ENCODE measurements around the gene SRGAP2. TPM values are rescaled to one million over a fixed set of nuclear protein-coding genes. Genes with fewer than 3 reads are reported as not detected.
A peak's percentile ranks its signal among the peaks of the same experiment; 100 is the strongest.
"Not testable (repeated sequence)": the region's sequence is repeated elsewhere in the genome, so short reads cannot be mapped to it uniquely, and the experiment has no call there.

The SRGAP2 gene
- total RNA-seq: 10 to 100 TPM; 42.1 to 69.0 TPM

DNA sequence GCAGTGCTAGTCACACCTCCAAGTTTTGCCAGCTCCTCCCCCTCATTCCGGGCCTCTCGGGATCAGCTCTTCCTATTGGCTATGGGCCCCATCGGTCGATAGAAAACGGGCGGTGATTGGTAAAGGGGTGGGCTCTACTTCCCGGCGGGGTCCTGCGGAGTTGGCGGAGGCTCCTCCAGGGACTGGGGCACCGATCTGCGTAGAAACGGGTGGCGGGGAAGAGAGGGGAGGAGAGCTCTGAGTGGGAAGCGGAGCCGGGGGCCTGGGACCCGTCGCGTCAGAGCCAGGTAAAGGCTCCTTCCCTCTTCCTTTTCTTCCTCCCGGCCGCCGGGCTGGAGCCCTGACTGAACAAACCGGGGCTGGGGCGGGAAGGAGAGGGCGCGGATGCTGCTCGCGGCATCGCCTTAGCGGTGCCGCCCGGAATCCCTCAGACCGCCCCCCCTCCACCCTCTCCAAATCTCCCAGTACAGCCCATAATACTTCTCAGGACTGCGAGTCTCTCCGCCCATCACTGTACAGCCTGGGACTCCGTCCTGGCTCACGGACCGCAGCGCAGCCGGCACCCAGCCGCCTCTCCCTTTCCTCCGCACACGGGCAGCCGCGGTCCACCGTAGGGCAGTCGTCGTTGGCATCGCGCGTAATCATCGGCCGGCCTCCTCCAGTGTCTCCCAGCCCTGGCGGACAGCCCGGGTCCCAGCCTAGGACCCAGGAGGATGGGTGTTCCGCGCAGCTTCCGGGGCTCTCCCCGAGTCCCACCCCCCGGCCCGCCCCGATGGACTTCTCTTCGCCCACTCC lies at the start of gene SRGAP2:
Gene SRGAP2 (plus strand): TSS at position 178 of the 795 bp plus-strand sequence. CDS start 2,430 bp downstream, outside the sequence.
- H3K4me3 Mint-ChIP-seq: peak within 1 kb of the TSS; percentile 75
- CTCF ChIA-PET, H3K27me3 Mint-ChIP-seq: not testable (repeated sequence)

DNA sequence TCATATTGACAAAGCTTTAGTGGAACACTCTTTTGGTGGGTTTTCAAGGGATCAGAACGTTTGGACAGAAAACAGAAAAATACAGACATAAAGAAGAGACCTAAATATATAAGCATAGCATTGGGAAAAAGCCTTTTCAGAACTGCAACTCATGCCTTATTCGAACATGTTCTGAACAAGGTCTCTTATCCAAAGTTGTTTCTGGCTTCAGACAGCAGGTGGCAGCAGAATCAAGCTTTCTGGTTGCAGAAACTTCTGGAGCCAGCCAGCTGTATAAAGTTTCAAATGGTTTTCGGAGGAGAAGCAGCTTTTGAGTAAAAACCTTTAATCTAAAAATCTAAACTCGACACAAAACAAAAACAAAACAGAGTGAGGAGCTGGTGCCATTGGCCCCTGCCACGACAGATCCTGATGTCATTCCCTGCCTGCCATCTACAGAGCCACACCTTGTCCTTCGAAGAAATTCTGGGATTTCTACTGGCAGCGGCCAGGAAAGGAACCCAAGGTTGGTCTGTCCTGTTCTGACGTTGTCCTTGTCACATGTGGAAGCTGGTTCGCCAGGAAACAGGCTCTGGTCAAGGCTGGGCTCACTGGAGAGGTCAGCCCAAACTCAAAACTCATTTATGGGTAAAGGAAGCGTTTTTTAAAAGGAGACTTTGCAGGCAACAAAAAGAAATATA lies 35.9 kb upstream of the SRGAP2 start:
- H3K9me3 Mint-ChIP-seq (ENCODE audit: low read depth); POLR2A ChIA-PET; H3K27me3 Mint-ChIP-seq; H3K4me1 Mint-ChIP-seq; intact Hi-C loops (cut with DNase I, micrococcal nuclease); H3K27ac Mint-ChIP-seq; DNase-seq; CTCF ChIA-PET; H3K36me3 Mint-ChIP-seq (ENCODE audit: low read depth); H3K4me3 Mint-ChIP-seq: not testable (repeated sequence)
- ATAC-seq: peak; percentile 74

More for the DNA sequence above, at the start of gene SRGAP2:
- H3K4me1 Mint-ChIP-seq; POLR2A ChIA-PET; H3K36me3 Mint-ChIP-seq (ENCODE audit: low read depth); H3K9me3 Mint-ChIP-seq (ENCODE audit: low read depth); intact Hi-C loops (cut with DNase I, micrococcal nuclease): not testable (repeated sequence)
- peak; percentile 6 for ATAC-seq
- peak; percentile 69 for DNase-seq
- peak within 1 kb of the TSS; percentile 23 for H3K27ac Mint-ChIP-seq

GRCh38 chr1:206169794-206170193 lies 33.5 kb upstream of the SRGAP2 start:
- H3K4me1 Mint-ChIP-seq; H3K27me3 Mint-ChIP-seq; DNase-seq; POLR2A ChIA-PET; ATAC-seq; H3K9me3 Mint-ChIP-seq (ENCODE audit: low read depth); H3K36me3 Mint-ChIP-seq (ENCODE audit: low read depth); CTCF ChIA-PET; H3K27ac Mint-ChIP-seq; intact Hi-C loops (cut with DNase I, micrococcal nuclease); H3K4me3 Mint-ChIP-seq: not testable (repeated sequence)

- H3K4me1 Mint-ChIP-seq; intact Hi-C loops (cut with DNase I, micrococcal nuclease); CTCF ChIA-PET; H3K9me3 Mint-ChIP-seq (ENCODE audit: low read depth); POLR2A ChIA-PET; H3K27me3 Mint-ChIP-seq; H3K4me3 Mint-ChIP-seq; H3K27ac Mint-ChIP-seq; H3K36me3 Mint-ChIP-seq (ENCODE audit: low read depth); DNase-seq; ATAC-seq: not testable (repeated sequence)
Observed at GRCh38 chr1:206173110-206173719, 30.1 kb upstream of the SRGAP2 start.

DNA sequence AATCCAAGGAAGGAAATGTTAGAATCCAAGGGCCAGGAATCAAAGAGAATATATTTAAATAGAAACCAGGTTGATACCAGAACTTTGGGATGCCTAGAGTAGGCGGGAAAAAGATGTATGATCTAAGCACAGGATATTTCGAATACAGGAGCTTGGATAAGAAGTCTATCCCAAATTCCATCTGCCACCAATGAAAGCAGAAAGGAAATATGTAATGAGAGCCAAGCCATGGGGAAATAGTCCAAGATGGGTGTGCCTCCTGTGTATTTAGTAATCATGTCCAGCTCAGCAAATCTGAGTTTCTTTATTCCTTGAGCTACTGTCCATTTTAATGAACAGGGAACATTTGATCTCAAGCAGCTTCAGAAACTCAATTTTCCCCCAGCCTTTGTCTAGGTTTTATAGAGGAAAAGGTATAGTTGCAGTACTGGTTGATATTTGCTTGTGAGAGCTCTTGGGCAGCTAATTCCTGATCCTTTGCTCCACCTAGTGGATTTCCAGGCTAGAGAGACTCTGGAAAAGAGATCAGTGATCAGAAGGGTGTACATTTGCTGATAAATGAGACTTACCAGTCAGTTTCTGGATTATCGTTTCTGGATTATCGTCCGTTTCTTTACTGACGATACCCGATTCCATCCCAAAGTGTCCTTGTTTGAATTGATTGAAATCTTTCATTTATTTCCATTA lies 29.0 kb upstream of the SRGAP2 start:
- DNase-seq; H3K27me3 Mint-ChIP-seq; H3K4me1 Mint-ChIP-seq; H3K27ac Mint-ChIP-seq; CTCF ChIA-PET; intact Hi-C loops (cut with DNase I, micrococcal nuclease); POLR2A ChIA-PET; H3K4me3 Mint-ChIP-seq; H3K36me3 Mint-ChIP-seq (ENCODE audit: low read depth); H3K9me3 Mint-ChIP-seq (ENCODE audit: low read depth); ATAC-seq: not testable (repeated sequence)

- POLR2A ChIA-PET; H3K36me3 Mint-ChIP-seq (ENCODE audit: low read depth); CTCF ChIA-PET; H3K9me3 Mint-ChIP-seq (ENCODE audit: low read depth); H3K4me3 Mint-ChIP-seq; DNase-seq; H3K4me1 Mint-ChIP-seq; intact Hi-C loops (cut with DNase I, micrococcal nuclease); H3K27ac Mint-ChIP-seq; H3K27me3 Mint-ChIP-seq; ATAC-seq: not testable (repeated sequence)
Observed at GRCh38 chr1:206175459-206176113, 27.8 kb upstream of the SRGAP2 start.

GRCh38 chr1:206176114-206176502 lies 27.2 kb upstream of the SRGAP2 start:
- H3K4me1 Mint-ChIP-seq, CTCF ChIA-PET: not testable (repeated sequence)
- peak; percentile 20 for DNase-seq

GRCh38 chr1:206178061-206178989 lies 25.0 kb upstream of the SRGAP2 start:
- H3K4me3 Mint-ChIP-seq; intact Hi-C loops (cut with DNase I, micrococcal nuclease); DNase-seq; H3K9me3 Mint-ChIP-seq (ENCODE audit: low read depth); H3K4me1 Mint-ChIP-seq; CTCF ChIA-PET; H3K36me3 Mint-ChIP-seq (ENCODE audit: low read depth); H3K27ac Mint-ChIP-seq; ATAC-seq; H3K27me3 Mint-ChIP-seq; POLR2A ChIA-PET: not testable (repeated sequence)

More at GRCh38 chr1:206176114-206176502, 27.2 kb upstream of the SRGAP2 start:
- peak; percentile 84 for ATAC-seq
- H3K36me3 Mint-ChIP-seq (ENCODE audit: low read depth); POLR2A ChIA-PET; H3K27me3 Mint-ChIP-seq; H3K9me3 Mint-ChIP-seq (ENCODE audit: low read depth); H3K4me3 Mint-ChIP-seq; H3K27ac Mint-ChIP-seq; intact Hi-C loops (cut with DNase I, micrococcal nuclease): not testable (repeated sequence)

- H3K36me3 Mint-ChIP-seq (ENCODE audit: low read depth); H3K4me1 Mint-ChIP-seq; H3K27ac Mint-ChIP-seq; POLR2A ChIA-PET; H3K9me3 Mint-ChIP-seq (ENCODE audit: low read depth); DNase-seq; intact Hi-C loops (cut with DNase I, micrococcal nuclease); CTCF ChIA-PET; H3K27me3 Mint-ChIP-seq; ATAC-seq; H3K4me3 Mint-ChIP-seq: not testable (repeated sequence)
Observed at GRCh38 chr1:206179666-206180065, 23.7 kb upstream of the SRGAP2 start.

GRCh38 chr1:206182368-206183317 lies 20.7 kb upstream of the SRGAP2 start:
- ATAC-seq: peak; percentile 89
- H3K4me1 Mint-ChIP-seq; POLR2A ChIA-PET; H3K27ac Mint-ChIP-seq; H3K27me3 Mint-ChIP-seq; H3K4me3 Mint-ChIP-seq; H3K9me3 Mint-ChIP-seq (ENCODE audit: low read depth); H3K36me3 Mint-ChIP-seq (ENCODE audit: low read depth); intact Hi-C loops (cut with DNase I, micrococcal nuclease); DNase-seq; CTCF ChIA-PET: not testable (repeated sequence)
